ENCODE measurements around the gene DHRS7.

- no peak for TF ChIP-seq POLR2A (IDR thresholded peaks at IDR 0.05; ENCODE audit: low read length)
- TF ChIP-seq GATA1 (IDR thresholded peaks at IDR 0.05; ENCODE audit: low read depth, low read length), result no peak
Observed at GRCh38 chr14:60166142-60166541, 944 bp upstream of the DHRS7 start.
